GM18511 (cell line): ENCODE measurements around the gene MBD6.

Experiments used
- ATAC-seq: cut with Tn5 transposase; IDR thresholded peaks from one replicate; pipeline ENCODE4 v1.9.1; 2021; ENCODE audit warnings: mild to moderate bottlenecking, moderate library complexity; ENCODE audit not compliant: unreplicated experiment

The MBD6 gene

DNA sequence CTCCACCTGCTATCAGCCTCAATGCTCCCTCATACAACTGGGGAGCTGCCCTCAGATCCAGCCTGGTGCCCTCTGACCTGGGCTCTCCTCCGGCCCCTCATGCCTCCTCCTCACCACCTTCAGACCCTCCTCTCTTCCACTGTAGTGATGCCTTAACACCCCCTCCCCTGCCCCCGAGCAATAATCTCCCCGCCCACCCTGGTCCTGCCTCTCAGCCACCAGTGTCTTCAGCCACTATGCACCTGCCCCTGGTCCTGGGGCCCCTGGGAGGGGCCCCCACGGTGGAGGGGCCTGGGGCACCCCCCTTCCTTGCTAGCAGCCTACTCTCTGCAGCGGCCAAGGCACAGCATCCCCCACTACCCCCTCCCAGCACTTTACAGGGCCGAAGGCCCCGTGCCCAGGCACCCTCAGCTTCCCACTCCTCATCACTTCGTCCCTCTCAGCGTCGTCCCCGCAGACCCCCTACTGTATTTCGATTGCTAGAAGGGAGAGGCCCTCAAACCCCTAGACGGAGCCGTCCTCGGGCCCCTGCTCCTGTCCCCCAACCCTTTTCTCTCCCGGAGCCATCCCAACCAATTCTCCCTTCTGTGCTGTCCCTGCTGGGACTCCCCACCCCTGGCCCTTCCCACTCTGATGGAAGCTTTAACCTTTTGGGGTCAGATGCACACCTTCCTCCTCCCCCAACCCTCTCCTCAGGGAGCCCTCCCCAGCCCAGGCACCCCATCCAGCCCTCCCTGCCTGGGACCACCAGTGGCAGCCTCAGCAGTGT, 3.2 kb downstream of the MBD6 start:
- ATAC-seq = no peak

DNA sequence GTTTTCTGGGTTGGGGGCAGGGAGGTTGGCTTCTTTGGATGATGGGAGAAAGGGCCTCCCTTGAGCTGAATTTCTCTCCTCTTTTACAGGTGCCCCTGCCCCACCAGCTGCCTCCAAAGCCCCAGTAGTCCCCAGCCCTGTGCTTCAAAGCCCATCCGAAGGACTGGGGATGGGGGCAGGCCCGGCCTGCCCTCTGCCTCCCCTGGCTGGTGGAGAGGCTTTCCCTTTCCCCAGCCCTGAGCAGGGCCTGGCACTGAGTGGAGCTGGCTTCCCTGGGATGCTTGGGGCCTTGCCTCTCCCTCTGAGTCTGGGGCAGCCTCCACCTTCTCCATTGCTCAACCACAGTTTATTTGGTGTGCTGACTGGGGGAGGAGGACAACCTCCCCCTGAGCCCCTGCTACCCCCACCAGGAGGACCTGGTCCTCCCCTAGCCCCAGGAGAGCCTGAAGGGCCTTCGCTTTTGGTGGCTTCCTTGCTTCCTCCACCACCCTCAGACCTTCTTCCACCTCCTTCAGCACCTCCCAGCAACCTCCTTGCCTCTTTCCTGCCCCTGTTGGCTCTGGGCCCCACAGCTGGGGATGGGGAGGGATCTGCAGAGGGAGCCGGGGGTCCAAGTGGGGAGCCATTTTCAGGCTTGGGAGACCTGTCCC, 4.0 kb downstream of the MBD6 start:
- ATAC-seq = no peak

DNA sequence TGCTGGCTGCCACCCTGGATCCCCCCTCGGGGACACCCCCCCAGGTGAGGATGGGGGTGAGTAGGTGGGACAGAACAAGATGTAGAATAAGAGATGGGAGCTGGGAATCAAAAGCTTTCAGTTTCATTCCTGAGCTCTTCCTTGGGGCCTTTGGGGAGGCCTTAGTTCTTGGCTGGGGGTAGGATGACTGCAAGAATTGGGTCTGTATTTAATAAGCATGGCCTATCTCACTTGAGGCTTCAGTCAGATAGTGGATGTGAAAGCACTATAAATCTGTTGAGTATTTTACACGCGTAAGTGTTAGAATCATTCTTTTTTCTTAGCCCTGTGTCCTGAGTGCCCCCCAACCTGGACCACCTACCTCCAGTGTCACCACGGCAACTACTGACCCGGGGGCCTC, 4.6 kb downstream of the MBD6 start:
- no peak for ATAC-seq

DNA sequence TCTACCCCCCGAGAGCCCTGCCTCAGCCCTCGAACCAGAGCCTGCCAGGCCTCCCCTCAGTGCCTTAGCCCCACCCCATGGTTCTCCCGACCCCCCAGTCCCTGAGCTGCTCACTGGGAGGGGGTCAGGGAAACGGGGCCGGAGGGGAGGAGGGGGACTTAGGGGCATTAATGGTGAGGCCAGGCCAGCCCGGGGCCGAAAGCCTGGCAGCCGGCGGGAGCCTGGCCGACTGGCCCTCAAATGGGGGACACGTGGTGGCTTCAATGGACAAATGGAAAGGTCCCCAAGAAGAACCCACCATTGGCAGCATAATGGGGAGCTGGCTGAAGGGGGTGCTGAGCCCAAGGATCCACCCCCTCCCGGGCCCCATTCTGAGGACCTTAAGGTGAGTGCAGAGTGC, 5.6 kb downstream of the MBD6 start:
- no peak for ATAC-seq

DNA sequence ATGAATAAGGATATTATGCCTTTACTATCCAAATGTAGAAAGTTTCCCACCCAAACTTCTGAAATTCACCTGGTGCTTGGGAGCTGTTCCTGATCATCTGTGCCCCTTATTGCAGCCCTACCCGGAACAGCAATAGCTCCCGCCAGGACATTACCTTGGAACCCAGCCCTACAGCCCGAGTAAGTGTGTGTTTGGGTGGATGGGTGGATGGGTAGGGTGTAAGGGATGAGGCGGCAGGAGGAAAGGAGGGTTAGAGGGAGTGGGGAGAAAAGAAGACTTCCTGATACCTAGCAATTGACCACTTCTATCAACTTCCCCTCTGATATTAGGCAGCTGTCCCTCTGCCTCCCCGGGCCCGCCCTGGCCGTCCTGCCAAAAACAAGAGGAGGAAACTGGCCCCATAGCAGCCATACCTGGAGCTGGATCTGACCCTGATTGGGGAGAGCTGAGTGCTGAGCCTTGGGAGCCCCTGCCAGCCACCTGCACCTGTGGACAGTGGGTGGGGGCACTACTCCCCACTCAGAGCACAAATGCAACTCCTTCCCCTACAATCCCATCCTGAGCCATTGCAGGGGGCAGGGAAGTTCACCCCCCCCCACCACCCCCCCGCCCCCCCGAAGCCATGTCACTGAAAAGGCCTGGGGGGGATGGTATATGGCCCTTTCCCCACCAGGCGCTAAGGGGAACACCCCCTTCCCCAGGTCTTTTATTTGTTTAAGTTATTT, 6.4 kb downstream of the MBD6 start:
- no peak for ATAC-seq

DNA sequence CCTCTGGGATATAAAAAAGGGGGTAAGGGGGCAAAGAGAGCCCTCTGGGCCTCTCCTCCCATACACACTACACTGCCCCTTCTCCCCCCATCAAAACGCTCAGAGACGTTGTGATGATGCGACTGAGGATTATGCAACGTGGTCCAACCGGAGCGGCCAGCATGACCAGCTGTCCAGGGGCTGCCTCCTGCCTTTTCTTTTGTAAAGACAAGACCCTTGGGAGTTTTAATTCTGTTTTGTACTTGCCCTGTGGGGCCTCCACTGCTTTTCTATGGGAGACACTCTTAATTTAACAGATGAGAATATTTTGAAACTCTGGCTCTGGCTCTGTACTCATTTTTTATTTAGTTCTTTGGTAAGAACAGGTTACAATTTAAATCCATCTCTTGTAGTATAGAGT, 7.2 kb downstream of the MBD6 start:
- ATAC-seq = no peak

DNA sequence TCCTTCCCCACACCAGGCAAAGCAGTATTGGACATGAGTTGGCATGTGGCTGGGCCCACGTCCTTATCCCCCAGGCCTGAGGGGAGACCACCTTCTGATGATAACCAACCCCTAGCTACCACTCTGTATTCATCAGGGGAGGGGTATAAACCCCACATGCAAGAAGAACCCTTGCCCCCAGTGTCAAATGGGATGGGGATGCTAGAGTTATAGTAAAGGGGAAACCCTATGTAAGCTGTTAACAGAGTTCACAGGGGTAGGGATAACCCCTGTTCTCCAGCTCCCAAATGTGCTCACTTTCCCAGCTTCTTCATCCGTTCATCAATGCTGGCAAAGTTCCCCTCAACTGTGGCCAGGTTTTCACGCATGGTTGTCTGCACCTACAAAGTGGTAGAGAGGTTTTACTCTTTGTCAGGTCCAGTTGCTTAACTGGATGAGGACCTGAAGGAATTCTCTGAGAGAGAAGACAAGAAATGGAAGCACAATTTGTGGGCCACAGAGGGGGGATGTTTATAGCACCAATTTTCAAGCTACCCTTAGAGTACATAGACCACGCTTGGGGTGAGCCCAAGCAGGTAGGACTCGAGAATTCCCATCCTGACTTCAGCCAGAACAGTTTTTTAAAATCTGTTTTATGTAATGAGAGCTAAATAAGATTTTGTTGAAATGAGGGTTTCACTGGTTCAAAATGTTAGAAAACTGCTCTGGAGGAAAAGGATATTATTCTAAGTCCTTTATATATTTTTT, 7.9 kb downstream of the MBD6 start:
- ATAC-seq = no peak

DNA sequence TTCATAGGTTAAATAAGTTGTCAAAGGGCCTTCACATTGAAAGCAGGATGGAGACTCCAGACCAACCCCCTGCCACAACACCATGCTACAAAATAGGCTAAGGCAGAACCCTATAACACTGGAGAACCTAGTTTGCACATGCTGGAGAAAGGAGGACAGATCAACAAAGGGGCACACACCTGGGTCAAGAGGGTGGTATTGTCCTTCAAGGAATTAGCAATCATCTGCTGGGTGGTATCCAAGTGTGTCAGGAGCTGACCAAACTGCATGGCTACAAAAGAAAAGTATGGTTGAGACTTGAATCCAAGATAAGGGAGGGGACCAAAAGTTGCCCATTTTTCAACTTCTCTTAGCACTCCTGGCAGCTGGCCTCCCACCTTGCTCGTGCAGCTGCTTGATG, 9.2 kb downstream of the MBD6 start:
- no peak for ATAC-seq

DNA sequence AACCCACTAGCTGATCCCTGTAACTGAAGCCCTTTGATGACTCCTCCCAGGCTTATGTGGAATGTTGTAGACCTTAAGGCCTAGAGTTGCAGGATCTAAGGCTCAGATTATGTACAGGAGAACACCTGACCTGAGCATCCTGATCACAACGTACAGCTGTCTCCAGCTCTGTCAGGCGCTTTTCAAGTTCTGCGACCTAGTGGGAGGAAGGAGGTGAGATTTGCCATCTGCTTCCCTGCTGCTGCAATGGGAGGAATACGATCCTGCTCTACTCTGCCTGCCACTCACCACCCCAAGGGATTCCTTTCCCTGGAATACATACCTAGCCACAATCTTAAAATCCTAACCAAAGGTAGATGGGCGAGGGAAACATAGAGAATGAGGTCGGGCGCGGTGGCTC, 10.5 kb downstream of the MBD6 start:
- no peak for ATAC-seq

DNA sequence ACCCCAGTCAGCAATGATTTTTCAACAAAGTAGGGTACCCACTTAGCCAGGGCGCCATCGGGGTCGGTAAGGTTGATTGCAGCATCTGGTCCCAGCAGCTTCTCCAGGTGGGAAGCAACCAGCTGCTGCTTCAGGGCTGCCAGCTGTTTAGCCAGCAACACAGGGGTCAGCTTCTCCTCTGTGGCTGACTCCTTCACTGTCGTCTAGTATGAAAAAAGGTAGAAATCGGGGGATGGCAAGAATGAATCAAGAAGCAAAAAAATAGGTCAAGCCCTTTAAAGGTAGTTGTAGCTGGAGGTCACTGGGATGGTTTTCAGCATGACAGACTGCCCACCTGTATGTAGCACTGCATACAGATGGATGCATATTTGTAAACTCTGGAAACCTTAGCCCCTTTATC, 11.6 kb downstream of the MBD6 start:
- ATAC-seq = no peak

DNA sequence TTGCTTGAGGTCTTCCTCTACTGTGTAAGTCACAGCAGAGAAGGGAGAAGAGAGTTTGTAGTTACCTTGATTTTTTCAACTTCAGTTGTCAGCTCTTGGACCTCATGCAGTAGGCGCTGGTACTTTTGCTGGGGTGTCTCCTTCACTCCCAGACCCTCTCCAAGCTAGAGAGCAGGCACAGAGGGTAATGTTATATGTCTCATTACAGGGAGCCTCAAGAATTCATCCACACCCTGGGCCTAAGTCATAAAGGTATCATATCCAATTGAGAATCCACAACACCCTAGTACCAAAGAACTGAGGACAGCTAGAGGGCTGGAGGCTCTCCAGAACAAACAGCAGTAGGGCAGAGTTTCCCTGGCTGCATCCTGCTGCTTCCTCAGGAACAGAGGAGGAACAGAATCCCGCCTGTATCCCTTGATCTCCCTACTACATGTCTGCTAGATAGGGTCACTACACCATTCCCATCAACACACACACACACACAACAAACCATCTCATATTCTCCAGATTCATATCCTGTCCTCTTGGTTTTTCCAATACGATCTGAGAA, 12.4 kb downstream of the MBD6 start:
- ATAC-seq = no peak

DNA sequence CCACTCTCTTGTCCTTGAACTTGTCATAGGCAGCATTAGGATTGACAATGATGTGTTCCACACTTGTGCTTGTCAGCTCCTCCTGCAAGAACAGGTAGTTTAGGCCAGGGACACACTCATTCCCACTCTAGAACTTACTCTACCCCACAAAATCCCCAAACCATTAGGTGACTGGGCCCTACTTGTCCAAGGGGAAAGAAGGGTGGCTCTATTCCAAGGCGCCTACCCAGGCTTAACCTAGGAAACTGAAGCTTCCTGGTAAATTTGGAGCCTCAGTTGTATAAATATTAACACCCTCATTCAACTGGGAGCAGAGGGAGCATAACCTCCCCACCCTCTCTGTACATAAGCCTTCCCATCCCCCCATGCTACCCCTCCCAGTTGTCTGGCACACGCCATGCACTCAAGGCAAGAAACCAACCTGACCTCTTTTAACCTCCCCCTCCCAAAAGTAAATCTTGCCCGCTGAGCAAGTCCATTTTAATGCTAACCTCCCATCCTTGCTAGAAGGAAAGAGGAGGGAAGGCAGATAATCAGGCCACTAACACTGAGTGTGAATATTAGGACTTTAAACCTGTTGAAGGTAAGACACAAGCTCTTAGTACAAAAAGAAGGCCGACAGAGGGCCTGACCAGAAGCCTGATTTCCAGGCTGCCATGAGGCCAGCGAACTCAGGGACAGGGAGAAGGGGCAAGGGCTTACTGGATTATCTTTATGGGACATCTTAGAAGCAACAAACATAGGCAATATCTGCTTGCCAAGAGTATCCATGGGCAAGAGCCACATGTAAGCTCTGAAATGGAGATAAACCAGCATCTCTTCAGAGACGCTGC, 13.4 kb downstream of the MBD6 start:
- ATAC-seq = no peak

DNA sequence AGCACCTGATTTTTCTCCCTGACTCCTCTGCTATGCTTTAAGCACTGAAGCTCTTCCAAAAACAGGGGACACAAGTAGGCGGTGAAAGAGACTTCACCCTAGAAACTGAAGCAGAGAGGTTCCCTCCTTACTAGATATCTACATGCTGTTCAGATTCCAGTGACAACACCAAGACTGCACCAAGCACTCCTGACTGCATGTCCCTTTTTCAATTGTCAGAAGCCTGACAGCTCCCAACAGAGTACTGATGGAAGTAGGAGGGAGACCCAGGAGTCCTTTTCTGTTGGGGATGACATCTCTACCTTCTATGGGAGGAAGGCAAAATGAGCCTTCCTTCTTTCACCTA, 13.9 kb downstream of the MBD6 start:
- no peak for ATAC-seq

DNA sequence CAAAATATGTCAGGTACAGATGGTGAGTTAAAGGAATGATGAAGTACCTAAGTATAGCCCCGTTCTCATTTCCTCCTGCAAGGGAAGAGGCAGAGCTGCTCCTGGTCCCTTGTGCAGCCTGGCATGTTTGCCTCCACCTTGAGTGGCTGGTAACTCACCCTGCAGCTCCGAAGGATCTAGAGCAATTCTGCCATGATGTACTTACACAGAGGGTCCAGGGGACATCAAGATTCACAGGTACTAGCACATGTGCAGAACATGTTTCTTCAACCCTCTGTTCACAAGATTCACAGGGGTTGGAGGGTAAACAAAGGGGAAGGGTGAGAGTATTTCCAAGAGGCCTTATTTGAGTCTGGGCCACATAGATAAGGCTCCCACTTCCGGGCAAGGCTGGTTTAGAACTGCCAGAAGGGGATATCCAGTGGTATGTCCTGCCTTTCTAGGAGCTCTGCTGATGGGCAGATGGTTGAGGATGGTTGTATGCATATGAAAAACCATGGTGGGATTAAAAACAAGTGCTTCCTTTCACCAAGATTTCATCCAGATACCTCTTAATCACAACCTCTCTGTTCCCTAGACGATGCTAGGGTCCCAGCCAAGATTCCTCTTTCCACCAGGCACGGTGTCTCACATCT, 16.6 kb downstream of the MBD6 start:
- ATAC-seq = no peak

DNA sequence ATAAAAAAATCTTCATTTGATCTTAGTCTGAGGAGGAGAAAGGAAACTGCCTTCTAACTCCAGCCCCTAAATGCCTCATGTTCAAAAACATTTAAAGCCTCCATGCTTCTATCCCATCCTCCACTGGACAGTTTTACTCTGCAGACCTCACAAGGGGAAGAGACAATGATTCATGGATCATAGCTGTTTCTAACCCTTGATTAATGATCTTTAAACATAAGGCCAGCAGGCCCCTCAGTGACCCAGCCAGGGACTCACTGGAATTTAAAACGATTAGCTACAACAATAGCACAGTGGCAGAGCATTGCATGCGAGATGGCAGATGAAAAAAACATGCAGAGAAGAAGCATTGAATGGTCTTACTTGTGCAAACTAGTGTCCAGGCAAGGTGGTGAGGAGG, 18.4 kb downstream of the MBD6 start:
- no peak for ATAC-seq

DNA sequence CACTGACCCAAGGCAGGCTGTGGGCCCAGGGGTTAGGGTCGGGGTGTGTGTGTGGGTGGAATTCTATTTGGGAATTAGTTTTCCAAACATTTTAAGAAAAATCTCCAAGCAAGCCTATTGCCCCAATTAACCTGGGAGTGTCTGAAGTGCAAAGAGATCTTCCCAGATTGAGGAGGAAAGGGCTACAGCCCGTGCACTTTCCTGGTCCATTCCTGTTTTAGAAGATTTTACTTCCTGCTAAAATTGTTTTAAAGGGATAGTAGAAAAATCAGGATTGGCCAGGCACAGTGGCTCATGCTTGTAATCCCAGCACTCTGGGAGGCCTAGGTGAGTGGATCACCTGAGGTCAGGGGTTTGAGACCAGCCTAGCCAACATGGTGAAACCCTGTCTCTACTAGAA, 19.1 kb downstream of the MBD6 start:
- ATAC-seq = no peak

DNA sequence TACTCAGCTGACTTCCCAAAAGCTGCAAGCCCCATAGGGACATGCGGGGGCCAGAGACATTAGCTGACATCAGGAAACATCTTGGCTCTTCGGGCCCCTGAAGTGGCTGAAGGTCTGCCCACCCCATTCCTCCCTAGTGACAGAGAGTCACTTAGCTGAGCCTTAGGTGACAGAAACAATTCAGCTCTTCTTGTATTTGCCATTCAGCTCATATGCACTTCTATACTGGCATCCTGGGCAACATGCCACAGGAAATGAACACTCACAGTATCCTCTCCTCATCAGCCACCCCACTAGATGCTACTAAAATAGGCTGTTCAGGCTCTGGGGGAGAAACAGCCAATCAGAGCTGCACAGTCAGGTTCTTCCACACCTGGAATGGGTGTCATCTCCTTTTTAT, 21.0 kb downstream of the MBD6 start:
- ATAC-seq = no peak

DNA sequence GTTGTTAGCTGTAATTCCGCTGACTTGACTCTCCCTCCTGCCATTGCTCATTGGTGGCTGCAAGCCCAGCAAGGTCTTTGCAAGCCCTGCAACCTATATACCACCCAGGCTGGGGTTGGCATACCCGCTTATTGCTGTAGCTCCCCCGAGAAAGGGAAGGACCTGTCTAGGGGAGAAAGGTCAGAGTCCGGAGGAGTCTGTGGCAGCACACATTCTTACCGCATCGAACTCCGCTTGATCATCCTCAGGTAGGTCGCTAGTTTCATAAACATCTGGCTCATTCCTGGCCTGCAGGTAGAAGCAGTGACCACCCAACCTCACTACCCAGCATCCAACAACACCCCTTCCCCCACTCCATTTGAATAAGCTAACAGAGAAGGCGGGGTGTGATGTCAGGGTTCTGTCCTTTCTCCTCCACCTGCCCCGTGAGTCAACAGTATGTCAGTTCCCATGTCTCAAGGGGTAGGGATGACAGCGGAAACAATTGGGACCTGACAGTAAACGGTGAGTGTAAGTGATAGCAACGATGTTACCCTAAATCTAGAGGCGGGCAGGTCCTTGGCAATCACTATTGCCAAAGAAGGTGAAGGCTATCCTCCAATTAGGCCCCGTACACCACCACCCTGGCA, 23.3 kb downstream of the MBD6 start:
- no peak for ATAC-seq
